ENCODE results near the gene ADCY9.
"Not testable (repeated sequence)": the region's sequence is repeated elsewhere in the genome, so short reads cannot be mapped to it uniquely, and the experiment has no call there.

The ADCY9 gene

DNA sequence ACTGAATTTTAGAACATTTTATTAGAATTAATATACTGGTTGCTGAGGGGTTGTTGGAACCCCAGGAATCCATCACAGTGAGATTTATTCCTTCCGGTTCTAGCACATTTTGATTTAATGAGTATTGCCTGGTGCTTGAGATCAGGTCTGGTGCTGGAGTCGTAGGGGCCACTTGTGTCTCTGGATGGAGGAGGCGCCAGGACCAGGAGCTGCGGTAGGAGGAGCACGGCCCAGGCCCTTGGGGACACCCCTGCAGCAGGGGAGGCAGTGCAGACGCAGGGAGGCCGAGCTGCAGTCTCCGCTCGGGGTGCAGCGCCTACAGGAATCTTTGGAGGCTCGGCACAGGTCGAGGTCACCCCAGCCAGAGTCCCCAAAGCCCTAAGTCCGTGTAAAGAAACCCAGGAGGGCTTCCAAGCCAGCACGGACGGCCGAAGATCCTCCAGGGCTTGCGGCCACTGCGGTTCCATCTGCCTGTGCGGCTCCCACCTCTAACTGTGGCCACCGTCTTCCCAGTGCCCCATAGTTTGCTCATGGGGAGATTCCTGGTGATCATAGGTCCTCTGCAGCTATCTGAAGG lies 169.6 kb downstream of the ADCY9 start:
- no peak for DNase-seq

DNA sequence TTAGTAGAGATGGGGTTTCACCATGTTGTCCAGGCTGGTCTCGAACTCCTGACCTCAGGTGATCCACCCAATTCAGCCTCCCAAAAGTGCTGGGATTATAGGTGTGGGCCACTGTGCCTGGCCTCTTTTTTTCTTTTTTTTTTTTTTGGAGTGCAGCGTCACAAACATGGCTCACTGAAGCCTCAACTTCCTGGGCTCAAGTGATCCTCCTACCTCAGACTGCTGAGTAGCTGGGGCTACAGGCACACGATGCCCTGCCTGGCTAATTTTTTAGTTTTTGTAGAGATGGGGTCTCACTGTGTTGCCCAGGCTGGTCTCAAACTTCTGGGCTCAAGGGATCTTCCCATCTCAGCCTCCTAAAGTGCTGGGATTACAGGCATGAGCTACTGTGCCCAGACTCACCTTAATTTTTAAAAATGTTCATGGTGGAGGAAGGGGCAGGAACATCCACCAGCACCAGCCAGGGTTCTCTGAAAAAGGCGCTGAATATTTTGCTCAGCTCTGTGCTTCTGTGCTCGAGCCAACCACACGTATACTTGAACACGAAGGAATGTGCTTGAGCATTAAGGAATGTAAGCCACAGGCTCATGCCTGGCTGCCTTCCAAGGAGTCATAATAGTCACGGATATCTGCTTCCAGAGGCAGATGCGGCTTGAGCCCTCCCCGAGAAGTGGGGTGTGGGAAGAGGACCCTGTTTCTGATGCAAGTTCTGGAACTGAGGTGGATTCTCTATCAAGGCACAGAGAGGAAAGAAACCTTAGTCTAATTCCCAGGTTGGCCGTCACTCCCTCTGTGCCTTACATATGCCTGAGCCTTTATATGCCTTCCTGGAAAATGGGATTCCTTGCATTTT lies 170.3 kb downstream of the ADCY9 start:
- DNase-seq, result no peak

DNA sequence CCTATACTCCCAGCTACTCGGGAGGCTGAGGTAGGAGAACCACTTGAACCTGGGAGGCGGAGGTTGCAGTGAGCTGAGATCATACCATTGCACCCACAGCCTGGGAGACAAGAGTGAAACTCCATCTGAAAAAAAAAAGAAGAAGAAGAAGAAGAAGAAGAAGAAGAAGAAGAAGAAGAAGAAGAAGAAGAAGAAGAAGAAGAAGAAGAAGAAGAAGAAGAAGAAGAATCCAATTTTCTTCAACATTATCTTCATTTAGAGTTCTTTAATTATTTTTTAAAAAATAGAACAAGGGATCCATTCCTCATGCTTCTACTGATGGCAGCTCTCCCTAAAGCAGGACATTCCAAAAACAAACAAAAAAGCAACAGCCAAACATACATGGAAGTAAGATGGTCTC lies 171.8 kb downstream of the ADCY9 start:
- not testable (repeated sequence) for DNase-seq

DNA sequence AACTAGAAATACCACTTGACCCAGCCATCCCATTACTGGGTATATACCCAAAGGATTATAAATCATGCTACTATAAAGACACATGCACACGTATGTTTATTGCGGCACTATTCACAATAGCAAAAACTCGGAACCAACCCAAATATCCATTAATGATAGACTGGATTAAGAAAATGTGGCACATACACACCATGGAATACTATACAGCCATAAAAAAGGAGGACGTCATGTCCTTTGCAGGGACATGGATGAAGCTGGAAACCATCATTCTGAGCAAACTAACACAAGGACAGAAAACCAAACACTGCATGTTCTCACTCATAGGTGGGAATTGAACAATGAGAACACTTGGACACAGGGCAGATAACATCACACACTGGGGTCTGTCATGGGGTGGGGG lies 174.1 kb downstream of the ADCY9 start:
- DNase-seq, result not testable (repeated sequence)

DNA sequence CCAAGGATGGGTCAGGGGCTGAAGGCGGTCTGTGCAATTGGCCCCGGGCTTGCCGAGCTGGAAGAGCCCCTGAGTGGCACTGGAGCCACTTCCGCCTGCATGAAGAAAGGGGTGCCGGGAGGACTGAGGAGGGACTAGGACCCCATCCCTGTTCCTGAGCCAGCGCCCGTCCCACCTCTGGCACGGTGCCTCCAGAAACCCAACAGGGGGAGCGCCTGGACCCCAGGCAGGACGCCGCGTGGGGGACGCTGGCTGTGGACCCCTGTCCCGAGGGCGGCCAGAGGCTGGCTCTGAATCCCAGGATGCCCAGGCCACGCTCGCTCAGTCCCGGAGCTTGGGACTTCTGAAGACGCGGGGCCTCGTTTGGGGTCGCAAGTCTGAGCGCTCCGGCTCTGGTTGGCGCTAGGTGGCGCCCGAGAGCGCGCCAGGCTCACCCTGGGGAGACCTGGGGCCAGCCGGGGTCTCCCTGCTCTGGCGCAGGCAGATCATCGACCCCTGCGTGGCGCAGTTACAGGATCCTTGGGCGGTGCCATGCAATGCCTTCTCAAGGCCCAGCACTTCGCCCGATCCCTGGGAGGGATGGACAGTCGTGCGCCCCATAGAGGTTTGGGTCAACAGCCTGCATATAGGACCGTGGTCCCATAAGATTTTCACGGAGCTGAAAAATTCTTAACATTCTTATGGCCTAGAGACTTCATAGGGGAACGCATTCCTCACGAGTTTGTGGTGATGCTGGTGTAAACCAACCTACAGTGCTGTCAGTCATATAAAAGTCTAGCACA lies 177.2 kb downstream of the ADCY9 start:
- peak; percentile 9 for DNase-seq

DNA sequence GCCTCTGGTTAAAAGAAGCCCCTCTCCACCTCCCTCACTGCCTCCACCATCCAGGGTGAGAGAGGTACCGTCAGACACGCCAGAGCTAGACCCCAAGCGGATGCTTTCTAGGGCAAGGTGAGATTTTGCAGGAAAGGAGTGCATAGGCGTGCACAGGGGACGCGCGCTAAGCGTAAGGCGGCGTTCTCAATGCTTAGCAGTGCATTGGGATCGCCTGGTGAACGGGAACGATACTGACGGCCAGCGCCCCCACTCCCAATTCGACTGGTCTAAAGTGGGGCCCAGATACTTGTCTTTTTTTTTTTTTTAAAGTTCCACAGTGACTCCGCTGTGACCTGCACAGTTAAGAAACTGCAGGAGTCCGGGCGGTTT lies 177.8 kb downstream of the ADCY9 start:
- DNase-seq, result no peak

DNA sequence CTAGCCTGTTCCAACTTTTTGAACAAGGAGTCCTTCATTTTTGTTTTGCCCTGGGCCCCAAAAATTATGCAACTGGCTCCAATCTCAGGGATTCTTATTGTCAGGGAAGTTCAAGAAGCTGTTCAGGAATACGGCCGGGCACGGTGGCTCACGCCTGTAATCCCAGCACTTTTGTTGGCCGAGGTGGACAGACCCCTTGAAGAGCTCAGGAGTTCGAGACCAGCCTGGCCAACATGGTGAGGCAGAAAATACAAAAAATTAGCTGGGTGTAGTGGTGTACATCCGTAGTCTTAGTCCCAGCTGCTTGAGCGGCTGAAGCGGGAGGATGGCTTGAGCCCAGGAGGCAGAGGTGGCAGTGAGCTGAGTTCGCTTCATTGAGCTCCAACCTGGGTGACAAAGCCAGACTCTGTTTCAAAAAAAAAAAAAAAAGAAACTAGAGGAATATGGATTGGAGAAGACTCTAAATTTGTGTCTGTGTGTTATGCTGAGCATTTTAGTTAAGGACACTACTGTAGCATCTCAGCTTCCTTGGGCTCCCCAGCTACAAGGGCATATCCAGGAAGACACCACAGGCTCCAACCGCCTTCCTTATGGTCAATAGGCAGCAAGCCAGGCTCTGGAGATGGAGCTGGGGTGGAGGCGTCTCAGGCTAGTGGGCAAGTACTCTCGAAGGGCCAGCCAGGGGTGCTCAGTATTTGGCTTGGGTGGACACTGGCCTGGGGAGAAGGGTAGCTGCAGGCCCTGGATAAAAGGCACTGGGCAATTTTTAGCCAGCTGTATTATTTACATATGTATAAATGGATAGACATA lies 179.0 kb downstream of the ADCY9 start:
- DNase-seq, result no peak

DNA sequence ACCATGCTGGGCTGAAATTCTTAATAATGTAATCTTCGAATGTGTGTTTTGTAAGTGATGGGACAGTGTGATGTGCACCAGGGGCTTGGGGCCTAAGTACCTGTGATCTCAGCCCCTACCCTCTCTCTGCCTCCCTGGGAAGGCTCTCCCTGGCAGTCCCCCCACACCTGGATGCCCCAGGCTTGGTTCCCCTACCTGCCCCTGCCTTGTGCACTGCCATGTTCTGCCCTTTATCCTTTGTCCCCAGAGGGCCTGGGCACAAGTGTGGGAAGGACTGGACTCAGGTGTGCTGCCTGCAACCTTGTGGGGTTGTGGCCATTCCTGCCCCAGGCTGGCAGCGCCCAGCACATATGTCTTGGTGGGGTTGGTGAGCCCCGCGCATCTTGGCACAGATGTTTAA lies 180.3 kb downstream of the ADCY9 start:
- DNase-seq, result no peak

DNA sequence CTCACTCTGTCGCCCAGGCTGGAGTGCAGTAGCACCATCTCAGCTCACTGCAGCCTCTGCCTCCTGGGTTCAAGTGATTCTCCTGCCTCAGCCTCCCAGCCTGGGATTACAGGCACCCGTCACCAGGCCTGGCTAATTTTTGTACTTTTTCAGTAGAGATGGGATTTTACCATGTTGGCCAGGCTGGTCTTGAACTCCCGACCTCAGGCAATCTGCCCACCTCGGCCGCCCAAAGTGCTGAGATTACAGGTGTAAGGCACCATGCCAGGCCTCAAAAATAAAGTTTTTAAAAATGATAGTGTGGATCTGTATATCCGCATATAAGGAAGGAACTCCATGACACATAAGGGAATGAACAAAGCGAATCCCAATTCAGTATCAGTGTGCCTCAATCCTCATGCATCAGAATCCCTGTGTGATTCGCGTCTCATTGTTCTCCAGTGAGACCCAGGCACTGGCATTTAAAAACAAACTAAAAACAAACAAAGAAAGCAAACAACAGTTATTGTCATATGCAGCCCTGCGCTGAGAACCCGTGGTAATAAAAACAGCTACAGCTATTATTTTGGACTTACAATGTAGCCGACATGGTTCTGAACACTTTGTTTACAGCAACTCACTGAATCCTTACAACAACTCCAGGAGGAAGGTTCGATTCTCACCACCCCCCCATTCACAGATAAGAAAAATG lies 181.6 kb downstream of the ADCY9 start:
- DNase-seq, result no peak

DNA sequence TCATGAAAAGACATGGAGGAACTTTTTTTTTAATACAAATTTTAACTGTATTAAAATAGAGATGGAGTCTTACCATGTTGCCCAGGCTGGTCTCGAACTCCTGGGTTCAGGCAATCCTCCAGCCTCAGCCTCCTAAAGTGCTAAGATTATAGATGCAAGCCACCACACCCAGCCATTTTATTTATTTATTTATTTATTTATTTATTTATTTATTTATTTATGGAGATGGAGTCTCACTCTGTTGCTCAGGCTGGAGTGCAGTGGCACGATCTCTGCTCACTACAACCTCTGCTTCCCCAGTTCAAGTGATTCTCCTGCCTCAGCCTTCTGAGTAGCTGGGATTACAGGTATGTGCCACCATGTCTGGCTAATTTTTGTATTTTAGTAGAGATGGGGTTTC lies 189.1 kb downstream of the ADCY9 start:
- DNase-seq, result not testable (repeated sequence)

DNA sequence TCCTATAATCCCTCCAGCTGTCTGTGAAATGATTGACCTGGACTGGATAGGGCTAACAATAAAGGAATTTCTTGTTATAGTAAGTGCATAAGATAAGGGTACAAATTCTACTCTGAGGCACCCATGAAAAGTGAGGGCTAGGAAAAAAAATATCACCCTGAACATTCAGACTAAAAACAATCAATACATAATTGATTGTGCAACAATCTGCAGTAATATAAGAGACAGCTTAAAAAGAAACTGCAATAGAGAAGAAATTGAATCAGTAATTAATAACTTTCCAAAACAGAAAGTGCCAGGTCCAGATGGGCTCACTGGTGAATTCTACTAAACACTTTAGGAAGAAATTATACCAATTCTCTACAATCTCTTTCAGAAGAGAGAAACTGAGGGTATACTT lies 191.5 kb downstream of the ADCY9 start:
- DNase-seq, result no peak

DNA sequence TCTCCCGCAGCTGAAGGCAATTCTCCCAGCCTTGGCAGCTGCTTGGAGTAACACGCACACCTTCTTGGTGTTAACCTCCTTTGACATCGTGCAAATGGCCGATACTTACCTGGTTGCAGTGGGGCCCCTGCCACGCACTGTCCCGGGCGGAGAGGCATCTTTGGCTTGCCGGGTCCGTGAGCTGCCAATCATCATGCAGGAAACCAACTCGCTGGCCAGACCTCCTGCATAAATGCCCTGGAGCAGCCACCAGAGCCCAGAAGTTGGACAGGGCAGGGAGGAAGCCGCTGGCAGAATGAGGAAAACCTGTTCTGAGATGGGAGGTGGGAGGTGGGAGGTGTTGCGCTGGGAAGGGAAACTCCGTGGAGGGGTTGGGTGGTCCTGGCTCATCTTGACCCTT lies 194.0 kb downstream of the ADCY9 start:
- DNase-seq, result no peak

DNA sequence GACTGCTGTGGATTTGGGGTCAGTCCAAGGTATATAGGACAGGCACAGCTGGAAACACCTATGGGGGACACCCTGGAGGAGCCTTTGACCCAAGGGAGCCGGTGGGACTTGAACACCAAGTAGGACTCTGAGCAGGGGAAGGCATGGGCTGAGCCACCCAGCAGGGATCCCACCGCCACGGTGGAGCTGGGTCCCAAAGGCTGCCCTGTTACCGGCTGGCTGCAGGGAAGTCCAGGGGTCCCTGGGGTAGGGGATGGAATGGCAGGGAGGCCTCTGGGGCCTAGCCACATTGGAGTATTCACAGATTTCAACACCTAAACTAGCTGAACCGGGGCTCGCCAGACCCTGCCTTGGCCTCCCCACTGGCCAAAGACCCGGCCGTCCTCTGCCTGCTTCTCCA lies 196.0 kb downstream of the ADCY9 start:
- DNase-seq, result no peak

DNA sequence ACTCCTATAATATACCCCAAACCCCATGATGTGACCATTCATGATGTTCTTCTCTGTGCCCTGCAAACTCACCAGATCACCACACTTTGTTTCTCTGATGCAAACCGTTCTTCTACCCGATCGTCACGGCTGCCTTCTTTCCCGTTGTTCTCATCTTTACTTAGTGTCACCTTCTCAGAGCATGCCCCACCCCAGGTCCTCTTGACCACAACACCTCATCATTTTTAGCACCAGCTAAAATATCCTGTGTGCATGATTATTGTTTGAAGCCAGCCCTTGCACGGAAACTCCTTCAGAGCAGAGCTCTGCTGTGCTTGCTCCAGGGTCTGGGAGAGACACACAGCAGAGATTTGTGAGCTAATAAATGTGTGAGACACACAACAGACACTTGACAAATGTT lies 196.8 kb downstream of the ADCY9 start:
- DNase-seq, result no peak

DNA sequence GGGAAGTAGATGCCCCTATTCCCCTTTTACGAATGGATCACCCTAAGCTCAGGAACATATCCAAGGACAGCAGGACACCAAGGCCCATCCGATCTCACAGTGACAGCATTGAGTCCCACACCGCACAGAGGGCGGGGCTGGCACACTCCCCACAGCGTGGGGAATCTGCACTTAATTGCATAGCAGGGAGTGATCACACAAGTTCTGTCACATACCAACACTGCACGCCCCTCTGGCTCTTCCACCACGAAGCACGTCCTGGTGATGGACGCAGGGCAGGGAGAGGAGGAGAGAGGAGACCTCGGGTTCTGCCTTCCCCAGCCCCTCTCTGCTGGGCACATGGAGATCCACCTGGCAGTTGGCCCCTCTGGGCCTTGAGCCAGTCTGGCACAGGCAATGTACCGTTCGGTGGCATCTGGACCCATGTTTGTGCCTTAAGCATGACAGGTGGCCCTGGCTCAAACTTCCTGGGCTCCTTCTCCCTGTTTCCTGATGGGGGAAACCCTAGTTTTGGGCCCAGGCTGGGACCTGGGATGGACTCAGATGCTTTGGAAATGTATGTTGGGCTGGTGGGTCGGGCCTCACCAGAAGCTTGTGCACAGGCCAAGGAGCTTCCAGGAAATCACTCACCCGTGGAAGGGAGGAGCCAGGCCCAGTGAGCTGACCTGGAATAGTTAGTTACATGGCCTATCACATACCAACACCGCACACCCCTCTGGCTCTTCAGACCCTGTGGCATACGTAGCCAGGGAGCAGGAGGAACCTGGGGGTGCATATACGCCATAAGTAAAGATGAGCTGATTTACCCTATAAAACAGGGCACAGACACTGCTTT lies 200.6 kb downstream of the ADCY9 start:
- no peak for DNase-seq

DNA sequence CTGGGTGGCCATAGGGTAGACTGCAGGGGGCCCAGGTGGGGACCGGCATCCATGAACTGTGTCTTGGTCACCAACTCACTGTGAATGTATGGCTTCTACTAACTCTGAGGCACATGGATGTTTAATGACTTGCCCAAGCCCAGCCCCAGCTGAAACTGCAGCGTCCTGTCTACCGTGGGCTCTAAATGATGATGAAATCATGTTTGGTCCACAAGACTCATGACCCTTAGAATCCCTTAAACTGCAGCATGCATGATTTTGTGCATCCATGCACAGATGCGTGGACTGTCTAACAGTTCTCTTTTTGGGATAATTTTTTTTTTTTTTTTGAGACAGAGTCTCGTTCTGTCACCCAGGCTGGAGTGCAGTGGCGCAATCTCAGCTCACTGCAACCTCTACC lies 203.3 kb downstream of the ADCY9 start:
- no peak for DNase-seq

All from NCI-H774 (cell line).